Measurements from ENCODE around the gene PPP1R7.

- TF ChIP-seq CTCF (IDR thresholded peaks at IDR 0.05; ENCODE audit: low read depth, low read length, missing input control) (no peak), MAX (IDR thresholded peaks at IDR 0.05) (no peak), REST (IDR thresholded peaks at IDR 0.05) (no peak), ATF3 (IDR thresholded peaks at IDR 0.05) (no peak), EGR1 (IDR thresholded peaks at IDR 0.05; ENCODE audit: low read depth in 2 of 2) (no peak), YY1 (IDR thresholded peaks at IDR 0.05) (no peak), SP1 (IDR thresholded peaks at IDR 0.05) (no peak), ZBTB33 (IDR thresholded peaks at IDR 0.05) (no peak), JUND (IDR thresholded peaks at IDR 0.05) (no peak), TAF1 (conservative IDR thresholded peaks at IDR 0.05) (no peak), GABPA (IDR thresholded peaks at IDR 0.05 in 1 of 2, conservative IDR thresholded peaks at IDR 0.05 in 1 of 2) (no peak), RAD21 (IDR thresholded peaks at IDR 0.05) (no peak), RXRA (IDR thresholded peaks at IDR 0.05) (no peak)
Measured at GRCh38 chr2:241180495-241180894, 30.2 kb downstream of the PPP1R7 start.

Data from liver (tissue), 3 donors.